LHCN-M2 (cell line): Measurements from ENCODE around the gene HNRNPH3. TPM values are rescaled to one million over a fixed set of nuclear protein-coding genes. Genes with fewer than 3 reads are reported as not detected.

Experiments
- DNase-seq: peaks from one replicate; pipeline ENCODE4 v3.0.0-alpha.2; 2012; ENCODE audit warnings: low read depth
- total RNA-seq: library from RNA; depleted of rRNA; stranded (reverse); fragments of >200 nt; gene quantifications from 2 replicates; pipeline ENCODE4 v1.2.3, GENCODE V29; 2014; rRNA removed

HNRNPH3 gene
- total RNA-seq, 1 experiment from 2014 or later: 36.6 TPM

- no peak for DNase-seq
These were observed 53.9 kb downstream of the HNRNPH3 start for GRCh38 chr10:68385740-68386139.

Other genes starting within 250 kb of the HNRNPH3 start
- gene MYPN, start 222.6 kb upstream of the HNRNPH3 start, total RNA-seq: 31.8 and 32.7 TPM in 2 replicates
- 0.11 TPM in 1 of 2 replicates, not detected in the other for gene ATOH7, start 100.0 kb upstream of the HNRNPH3 start, total RNA-seq
- 6.2 and 6.8 TPM in 2 replicates for gene PBLD, start 864 bp downstream of the HNRNPH3 start, total RNA-seq
- gene RUFY2, start 75.2 kb downstream of the HNRNPH3 start, total RNA-seq: 14.0 and 19.1 TPM in 2 replicates
- gene DNA2, start 139.9 kb downstream of the HNRNPH3 start, total RNA-seq: 16.0 and 19.4 TPM in 2 replicates
- gene SLC25A16, start 195.5 kb downstream of the HNRNPH3 start, total RNA-seq: 9.7 and 11.7 TPM in 2 replicates
- gene TET1, start 228.3 kb downstream of the HNRNPH3 start, total RNA-seq: 2.9 and 3.2 TPM in 2 replicates